ENCODE measurements around the gene TGFBR3. TPM values are rescaled to one million over a fixed set of nuclear protein-coding genes. Genes with fewer than 3 reads are reported as not detected.

Gene TGFBR3
- total RNA-seq, 2 experiments from 2014 or later, result 31.5 to 36.6 TPM

DNA sequence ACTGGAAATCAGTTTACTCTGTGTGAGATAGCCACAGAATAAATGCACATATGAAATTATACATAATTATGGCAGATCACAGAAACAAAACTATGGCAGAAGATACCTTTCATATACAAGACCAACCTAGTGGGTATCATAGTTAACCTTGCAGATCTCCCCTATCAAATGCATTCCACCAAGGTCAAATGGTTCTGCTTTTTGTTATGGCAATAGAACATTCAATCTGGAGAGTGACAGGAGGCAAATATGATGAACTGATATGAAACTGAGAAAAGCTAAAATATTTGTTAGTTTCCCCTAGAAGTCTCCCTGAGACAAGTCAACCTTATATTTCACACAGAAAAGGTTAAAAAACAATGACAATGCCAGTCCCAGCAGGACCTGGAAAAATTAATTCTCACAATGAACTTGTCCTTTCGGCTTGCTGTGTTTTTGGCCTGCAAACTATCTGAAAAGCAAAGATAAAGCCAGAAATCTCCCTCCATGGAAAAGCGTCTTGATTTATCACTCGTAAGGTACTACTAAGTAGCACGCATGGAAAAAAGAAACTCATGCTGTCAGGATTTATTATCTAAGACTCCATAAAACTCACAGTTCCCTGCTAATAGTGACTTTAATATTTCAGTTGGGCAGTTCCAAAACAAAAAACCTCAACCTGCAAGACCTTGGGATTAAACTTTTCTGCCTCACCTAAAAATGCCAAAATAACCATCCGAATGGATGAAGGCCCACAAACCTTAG lies 174.3 kb downstream of the TGFBR3 start:
- H3K27me3 Mint-ChIP-seq, result no peaks in the 10 kb centered on the region
- CTCF ChIA-PET, result no interaction called here
- Histone ChIP-seq H3K4me3 (ENCODE audit: low read length) (no peak overlapping the region), H3K36me3 (ENCODE audit: insufficient read depth, low read length) (peaks cover 36% of the 10 kb centered on the region), H3K27ac (ENCODE audit: low read depth in 1 of 2, low read length in 2 of 2) (no peak overlapping the region), H3K4me1 (ENCODE audit: insufficient read depth, low read length) (peaks cover 4% of the 10 kb centered on the region), H3K27me3 (ENCODE audit: control insufficient read depth in 1 of 2, insufficient read depth in 2 of 2, low read length in 2 of 2) (no peaks in the 10 kb centered on the region), H3K9me3 (ENCODE audit: control insufficient read depth in 1 of 2, insufficient read depth in 1 of 2, low read length in 2 of 2) (no peaks in the 10 kb centered on the region)
- DNase-seq (no peak), ATAC-seq (ENCODE audit: poor library complexity) (no peak)
- no peak overlapping the region for H3K4me3 Mint-ChIP-seq
- H3K4me1 Mint-ChIP-seq (ENCODE audit: low read depth), result peaks cover 18% of the 10 kb centered on the region
- peaks cover 68% of the 10 kb centered on the region for H3K36me3 Mint-ChIP-seq (ENCODE audit: low read depth)
- POLR2A ChIA-PET, result no interaction called here
- TF ChIP-seq, protein P1, sequence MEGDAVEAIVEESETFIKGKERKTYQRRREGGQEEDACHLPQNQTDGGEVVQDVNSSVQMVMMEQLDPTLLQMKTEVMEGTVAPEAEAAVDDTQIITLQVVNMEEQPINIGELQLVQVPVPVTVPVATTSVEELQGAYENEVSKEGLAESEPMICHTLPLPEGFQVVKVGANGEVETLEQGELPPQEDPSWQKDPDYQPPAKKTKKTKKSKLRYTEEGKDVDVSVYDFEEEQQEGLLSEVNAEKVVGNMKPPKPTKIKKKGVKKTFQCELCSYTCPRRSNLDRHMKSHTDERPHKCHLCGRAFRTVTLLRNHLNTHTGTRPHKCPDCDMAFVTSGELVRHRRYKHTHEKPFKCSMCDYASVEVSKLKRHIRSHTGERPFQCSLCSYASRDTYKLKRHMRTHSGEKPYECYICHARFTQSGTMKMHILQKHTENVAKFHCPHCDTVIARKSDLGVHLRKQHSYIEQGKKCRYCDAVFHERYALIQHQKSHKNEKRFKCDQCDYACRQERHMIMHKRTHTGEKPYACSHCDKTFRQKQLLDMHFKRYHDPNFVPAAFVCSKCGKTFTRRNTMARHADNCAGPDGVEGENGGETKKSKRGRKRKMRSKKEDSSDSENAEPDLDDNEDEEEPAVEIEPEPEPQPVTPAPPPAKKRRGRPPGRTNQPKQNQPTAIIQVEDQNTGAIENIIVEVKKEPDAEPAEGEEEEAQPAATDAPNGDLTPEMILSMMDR (IDR thresholded peaks at IDR 0.05), result no peak
- intact Hi-C loops (cut with DNase I, micrococcal nuclease), result no loop called here
- no peaks in the 10 kb centered on the region for H3K9me3 Mint-ChIP-seq
- H3K27ac Mint-ChIP-seq, result no peak overlapping the region

DNA sequence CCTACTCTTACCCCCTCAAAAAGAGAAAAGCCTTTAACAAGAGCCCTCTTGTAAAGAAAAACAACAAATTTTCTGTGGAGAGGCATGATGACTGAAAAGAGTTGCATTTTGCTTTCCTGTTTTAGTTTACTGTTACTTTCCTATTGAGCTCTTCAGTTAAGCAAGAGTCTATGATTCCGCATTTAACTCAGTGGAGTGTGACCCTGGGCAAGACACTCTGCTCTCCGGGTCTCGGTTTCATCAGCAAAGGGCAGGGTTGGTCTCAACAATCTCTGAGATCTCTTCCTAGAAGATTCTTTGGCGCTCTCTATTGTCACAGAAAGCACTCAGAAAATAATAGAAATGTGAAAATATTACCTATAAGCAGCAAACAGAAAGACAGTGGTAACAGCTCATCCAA lies 175.7 kb downstream of the TGFBR3 start:
- DNase-seq (no peak), ATAC-seq (ENCODE audit: poor library complexity) (no peak)
- Mint-ChIP-seq H3K4me1 (ENCODE audit: low read depth) (peaks cover 18% of the 10 kb centered on the region), H3K27me3 (no peaks in the 10 kb centered on the region), H3K9me3 (no peaks in the 10 kb centered on the region), H3K27ac (no peak overlapping the region), H3K4me3 (no peak overlapping the region), H3K36me3 (ENCODE audit: low read depth) (peaks cover 62% of the 10 kb centered on the region)
- Histone ChIP-seq H3K27me3 (ENCODE audit: control insufficient read depth in 1 of 2, insufficient read depth in 2 of 2, low read length in 2 of 2) (no peaks in the 10 kb centered on the region), H3K4me1 (ENCODE audit: insufficient read depth, low read length) (peaks cover 4% of the 10 kb centered on the region), H3K36me3 (ENCODE audit: insufficient read depth, low read length) (peaks cover 38% of the 10 kb centered on the region), H3K9me3 (ENCODE audit: control insufficient read depth in 1 of 2, insufficient read depth in 1 of 2, low read length in 2 of 2) (no peaks in the 10 kb centered on the region), H3K27ac (ENCODE audit: low read depth in 1 of 2, low read length in 2 of 2) (no peak overlapping the region), H3K4me3 (ENCODE audit: low read length) (no peak overlapping the region)
- ChIA-PET CTCF (no interaction called here), POLR2A (no interaction called here)
- TF ChIP-seq, protein P1 (IDR thresholded peaks at IDR 0.05), result no peak
- intact Hi-C loops (cut with DNase I, micrococcal nuclease), result no loop called here

DNA sequence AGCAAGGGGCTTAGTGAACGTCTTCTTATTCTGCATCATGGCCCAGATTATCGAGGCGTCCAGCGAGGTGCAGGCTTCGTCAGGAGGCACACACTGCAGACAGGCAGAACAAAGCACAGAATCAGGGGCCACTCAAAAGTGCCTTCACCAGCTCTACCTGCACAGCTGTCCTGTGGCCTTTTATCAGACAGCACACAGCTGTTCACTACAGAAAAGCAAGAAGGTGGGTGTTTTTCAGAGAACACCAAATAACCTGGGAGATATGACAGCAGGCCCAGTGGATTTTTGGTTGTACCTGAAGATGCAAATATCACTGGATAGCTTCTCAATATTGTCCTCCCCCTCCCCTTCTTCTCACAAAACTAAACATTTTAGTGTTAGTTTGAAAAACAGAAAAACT lies 177.3 kb downstream of the TGFBR3 start:
- DNase-seq (no peak), ATAC-seq (ENCODE audit: poor library complexity) (no peak)
- ChIA-PET POLR2A (no interaction called here), CTCF (interaction anchor here (0.5 kb wide), 1 partner anchor 147 kb away, joined by 3 read pairs; no protein-coding TSS in a partner anchor)
- no peaks in the 10 kb centered on the region for H3K9me3 ChIP-seq (ENCODE audit: control insufficient read depth in 1 of 2, insufficient read depth in 1 of 2, low read length in 2 of 2)
- no peak overlapping the region for H3K27ac ChIP-seq (ENCODE audit: low read depth in 1 of 2, low read length in 2 of 2)
- peaks cover 46% of the 10 kb centered on the region for H3K36me3 ChIP-seq (ENCODE audit: insufficient read depth, low read length)
- H3K4me3 ChIP-seq (ENCODE audit: low read length), result no peak overlapping the region
- TF ChIP-seq, protein P1 (IDR thresholded peaks at IDR 0.05), result no peak
- Mint-ChIP-seq H3K4me3 (no peak overlapping the region), H3K36me3 (ENCODE audit: low read depth) (peaks cover 59% of the 10 kb centered on the region), H3K27ac (no peak overlapping the region), H3K9me3 (no peaks in the 10 kb centered on the region), H3K4me1 (ENCODE audit: low read depth) (peaks cover 12% of the 10 kb centered on the region), H3K27me3 (no peaks in the 10 kb centered on the region)
- H3K27me3 ChIP-seq (ENCODE audit: control insufficient read depth in 1 of 2, insufficient read depth in 2 of 2, low read length in 2 of 2), result no peaks in the 10 kb centered on the region
- intact Hi-C loops (cut with DNase I, micrococcal nuclease), result loop anchor here in 1 of 2 experiments (5.0 kb wide), 1 partner anchor 191 kb away; no protein-coding TSS in a partner anchor
- peaks cover 4% of the 10 kb centered on the region for H3K4me1 ChIP-seq (ENCODE audit: insufficient read depth, low read length)
